ENCODE data around the gene CHDH.

- TF ChIP-seq, protein P1, sequence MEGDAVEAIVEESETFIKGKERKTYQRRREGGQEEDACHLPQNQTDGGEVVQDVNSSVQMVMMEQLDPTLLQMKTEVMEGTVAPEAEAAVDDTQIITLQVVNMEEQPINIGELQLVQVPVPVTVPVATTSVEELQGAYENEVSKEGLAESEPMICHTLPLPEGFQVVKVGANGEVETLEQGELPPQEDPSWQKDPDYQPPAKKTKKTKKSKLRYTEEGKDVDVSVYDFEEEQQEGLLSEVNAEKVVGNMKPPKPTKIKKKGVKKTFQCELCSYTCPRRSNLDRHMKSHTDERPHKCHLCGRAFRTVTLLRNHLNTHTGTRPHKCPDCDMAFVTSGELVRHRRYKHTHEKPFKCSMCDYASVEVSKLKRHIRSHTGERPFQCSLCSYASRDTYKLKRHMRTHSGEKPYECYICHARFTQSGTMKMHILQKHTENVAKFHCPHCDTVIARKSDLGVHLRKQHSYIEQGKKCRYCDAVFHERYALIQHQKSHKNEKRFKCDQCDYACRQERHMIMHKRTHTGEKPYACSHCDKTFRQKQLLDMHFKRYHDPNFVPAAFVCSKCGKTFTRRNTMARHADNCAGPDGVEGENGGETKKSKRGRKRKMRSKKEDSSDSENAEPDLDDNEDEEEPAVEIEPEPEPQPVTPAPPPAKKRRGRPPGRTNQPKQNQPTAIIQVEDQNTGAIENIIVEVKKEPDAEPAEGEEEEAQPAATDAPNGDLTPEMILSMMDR (IDR thresholded peaks at IDR 0.05), result no peak
- TF ChIP-seq POLR2A (IDR thresholded peaks at IDR 0.05), result no peak
Measured at GRCh38 chr3:53811143-53811927, 34.9 kb downstream of the CHDH start.
